GM19467 (cell line): ENCODE results near the gene BNIP3.

Source experiments
- ATAC-seq: cut with Tn5 transposase; IDR thresholded peaks from one replicate; pipeline ENCODE4 v1.9.1; 2021; ENCODE audit warnings: mild to moderate bottlenecking, moderate library complexity; ENCODE audit not compliant: unreplicated experiment

BNIP3 gene

GRCh38 chr10:131981429-131982184 is at the start of gene BNIP3:
Gene BNIP3 (minus strand): TSS chr10:131981923. CDS start chr10:131981806, 117 bp downstream.
- peak; percentile 89 for ATAC-seq

- no peak for ATAC-seq
These were observed 49.3 kb upstream of the BNIP3 start for GRCh38 chr10:132030898-132031463.

GRCh38 chr10:132028706-132029105 is 47.0 kb upstream of the BNIP3 start:
- no peak for ATAC-seq

GRCh38 chr10:132027423-132027983 is 45.8 kb upstream of the BNIP3 start:
- ATAC-seq: no peak

GRCh38 chr10:132023092-132023811 is 41.5 kb upstream of the BNIP3 start:
- ATAC-seq: peak; percentile 84

- ATAC-seq: no peak
These were observed 40.5 kb upstream of the BNIP3 start for GRCh38 chr10:132022241-132022640.

- ATAC-seq: no peak
These were observed 39.9 kb upstream of the BNIP3 start for GRCh38 chr10:132021504-132022143.

- no peak for ATAC-seq
These were observed 39.3 kb upstream of the BNIP3 start for GRCh38 chr10:132021046-132021445.

- no peak for ATAC-seq
These were observed 38.7 kb upstream of the BNIP3 start for GRCh38 chr10:132020456-132020855.

GRCh38 chr10:132019366-132019765 is 37.6 kb upstream of the BNIP3 start:
- no peak for ATAC-seq

- no peak for ATAC-seq
These were observed 36.7 kb upstream of the BNIP3 start for GRCh38 chr10:132018446-132018845.

GRCh38 chr10:132016514-132016913 is 34.8 kb upstream of the BNIP3 start:
- no peak for ATAC-seq

- no peak for ATAC-seq
These were observed 29.7 kb upstream of the BNIP3 start for GRCh38 chr10:132011445-132011844.

GRCh38 chr10:132011024-132011423 is 29.3 kb upstream of the BNIP3 start:
- ATAC-seq: no peak

- ATAC-seq: no peak
These were observed 28.8 kb upstream of the BNIP3 start for GRCh38 chr10:132010483-132010882.

- no peak for ATAC-seq
These were observed 27.9 kb upstream of the BNIP3 start for GRCh38 chr10:132009575-132009974.

GRCh38 chr10:132007681-132008080 is 26.0 kb upstream of the BNIP3 start:
- no peak for ATAC-seq

GRCh38 chr10:132006966-132007365 is 25.2 kb upstream of the BNIP3 start:
- no peak for ATAC-seq

- ATAC-seq: no peak
These were observed 23.4 kb upstream of the BNIP3 start for GRCh38 chr10:132005147-132005546.

- ATAC-seq: no peak
These were observed 22.3 kb upstream of the BNIP3 start for GRCh38 chr10:132004052-132004451.

- ATAC-seq: no peak
These were observed 21.7 kb upstream of the BNIP3 start for GRCh38 chr10:132003282-132003924.
